Tibial nerve (tissue), 4 donors: Measurements from ENCODE around the gene RPN2. TPM values are rescaled to one million over a fixed set of nuclear protein-coding genes. Genes with fewer than 3 reads are reported as not detected.

Experiments
- DNase-seq, 2 donors: peaks; one replicate each; pipeline ENCODE4 v3.0.0-alpha.2; 2019; ENCODE audit warnings: low spot score in 2 of 2
- H3K27ac ChIP-seq, 4 donors: fragments of 200-600 bp; sonication (generic) in 3 of 4; one replicate each; pipeline ENCODE4 v1.5.1; 2017 to 2019; ENCODE audit warnings: mild to moderate bottlenecking in 1 of 4
- H3K27me3 ChIP-seq, 2 donors: fragments of 200-600 bp; sonication (generic) in 1 of 2; one replicate each; pipeline versions ENCODE4 v1.5.1 to v1.6.0; 2017 to 2019
- H3K36me3 ChIP-seq, 3 donors: fragments of 200-600 bp; sonication (generic); one replicate each; pipeline ENCODE4 v1.5.1; 2018 to 2019
- H3K4me1 ChIP-seq, 4 donors: fragments of 200-600 bp; sonication (generic) in 3 of 4; one replicate each; pipeline ENCODE4 v1.5.1; 2017 to 2019
- H3K4me3 ChIP-seq, 4 donors: fragments of 200-600 bp; sonication (generic) in 3 of 4; one replicate each; pipeline ENCODE4 v1.5.1; 2017 to 2019; ENCODE audit warnings: mild to moderate bottlenecking in 1 of 4, moderate library complexity in 1 of 4
- H3K9me3 ChIP-seq, 4 donors: fragments of 200-600 bp; sonication (generic) in 3 of 4; one replicate each; pipeline ENCODE4 v1.5.1; 2017 to 2019
- CTCF ChIP-seq, 5 experiments: fragments of 200-600 bp in 3 of 5; fragments of 450-650 bp in 2 of 5; sonication (generic) in 3 of 5; IDR thresholded peaks; one replicate each; pipeline ENCODE4 v1.5.1; 2016 to 2019; ENCODE audit warnings: antibody characterized with exemption in 5 of 5, mild to moderate bottlenecking in 3 of 5, moderate library complexity in 2 of 5
- EP300 ChIP-seq, 2 donors: sonication (generic); formaldehyde crosslinking; IDR thresholded peaks; one replicate each; pipeline ENCODE4 v1.6.1; 2017; ENCODE audit warnings: antibody characterized with exemption in 2 of 2, mild to moderate bottlenecking in 1 of 2
- POLR2A ChIP-seq, 2 donors: fragments of 450-650 bp; IDR thresholded peaks; one replicate each; pipeline ENCODE4 v1.6.1; 2017; ENCODE audit warnings: antibody characterized with exemption in 2 of 2, mild to moderate bottlenecking in 2 of 2, moderate library complexity in 2 of 2
- WGBS, 2 donors: methylation state at CpG; one replicate each; pipeline ENCODE4 v1.1.5; 2018; 5-methylcytosine and 5-hydroxymethylcytosine counted together
- total RNA-seq, 4 donors: library from RNA; depleted of rRNA; stranded (reverse); fragments of >200 nt; gene quantifications; one replicate each; pipeline ENCODE4 v1.1.0, GENCODE V29; 2016

RPN2 gene
- total RNA-seq, 4 donors from 2014 or later: 87.7 to 124 (median 101) TPM

GRCh38 chr20:37257988-37258387, 78.9 kb downstream of the RPN2 start:
- no peak for DNase-seq
- TF ChIP-seq EP300 (IDR thresholded peaks at IDR 0.05) (no peak), CTCF (IDR thresholded peaks at IDR 0.05) (no peak), POLR2A (IDR thresholded peaks at IDR 0.05) (no peak)
- H3K27me3 ChIP-seq: no peaks in the 10 kb centered on the region
- H3K36me3 ChIP-seq: no peaks in the 10 kb centered on the region
- H3K9me3 ChIP-seq: peaks cover 0 to 12% (median 0%) of the 10 kb centered on the region in 4 donors
- H3K27ac ChIP-seq: no peak overlapping the region
- H3K4me1 ChIP-seq: no peaks in the 10 kb centered on the region
- 61 to 68% methylated on average over 9 of the region's 9 CpGs for WGBS, 2 donors
- no peak overlapping the region for H3K4me3 ChIP-seq

- H3K27me3 ChIP-seq: no peaks in the 10 kb centered on the region
- TF ChIP-seq CTCF (IDR thresholded peaks at IDR 0.05): no peak
- TF ChIP-seq EP300 (IDR thresholded peaks at IDR 0.05): no peak
- no peak for TF ChIP-seq POLR2A (IDR thresholded peaks at IDR 0.05)
- WGBS, 2 donors: 67 to 71% methylated on average over 11 of the region's 11 CpGs
- H3K4me1 ChIP-seq: no peaks in the 10 kb centered on the region
- H3K27ac ChIP-seq: no peak overlapping the region
- no peaks in the 10 kb centered on the region for H3K36me3 ChIP-seq
- DNase-seq: no peak
- H3K9me3 ChIP-seq: peaks cover 0 to 11% (median 0%) of the 10 kb centered on the region in 4 donors
- H3K4me3 ChIP-seq: no peak overlapping the region
These were observed 79.9 kb downstream of the RPN2 start for GRCh38 chr20:37259031-37259430.

- H3K4me3 ChIP-seq: no peak overlapping the region
- H3K27ac ChIP-seq: no peak overlapping the region
- no peak for DNase-seq
- TF ChIP-seq POLR2A (IDR thresholded peaks at IDR 0.05): no peak
- no peak for TF ChIP-seq EP300 (IDR thresholded peaks at IDR 0.05)
- no peak for TF ChIP-seq CTCF (IDR thresholded peaks at IDR 0.05)
- no peaks in the 10 kb centered on the region for H3K27me3 ChIP-seq
- WGBS, 2 donors: 60 to 61% methylated on average over 3 of the region's 3 CpGs
- H3K9me3 ChIP-seq: peaks cover 0 to 3% (median 0%) of the 10 kb centered on the region in 4 donors
- H3K36me3 ChIP-seq: no peaks in the 10 kb centered on the region
- no peaks in the 10 kb centered on the region for H3K4me1 ChIP-seq
These were observed 80.7 kb downstream of the RPN2 start for GRCh38 chr20:37259865-37260264.

- Histone ChIP-seq H3K4me1 (no peaks in the 10 kb centered on the region), H3K4me3 (no peak overlapping the region), H3K27ac (no peak overlapping the region), H3K9me3 (no peaks in the 10 kb centered on the region), H3K27me3 (no peaks in the 10 kb centered on the region), H3K36me3 (no peaks in the 10 kb centered on the region)
- DNase-seq: no peak
- no peak for TF ChIP-seq CTCF (IDR thresholded peaks at IDR 0.05)
- no peak for TF ChIP-seq EP300 (IDR thresholded peaks at IDR 0.05)
- no peak for TF ChIP-seq POLR2A (IDR thresholded peaks at IDR 0.05)
- WGBS, 2 donors: 77 to 89% methylated on average over 4 of the region's 4 CpGs
These were observed 81.8 kb downstream of the RPN2 start for GRCh38 chr20:37260923-37261322.

GRCh38 chr20:37261714-37262113, 82.6 kb downstream of the RPN2 start, which contains the start of gene GHRH:
Gene GHRH (minus strand): TSS chr20:37261814. CDS start chr20:37256889, 4,925 bp downstream.
- no peak within 1 kb of the TSS for H3K4me3 ChIP-seq
- H3K27me3 ChIP-seq: no peaks in the 10 kb centered on the region
- no peaks in the 10 kb centered on the region for H3K4me1 ChIP-seq
- H3K9me3 ChIP-seq: no peaks in the 10 kb centered on the region
- DNase-seq: no peak
- TF ChIP-seq CTCF (IDR thresholded peaks at IDR 0.05) (no peak), EP300 (IDR thresholded peaks at IDR 0.05) (no peak), POLR2A (IDR thresholded peaks at IDR 0.05) (no peak)
- no peak within 1 kb of the TSS for H3K27ac ChIP-seq
- H3K36me3 ChIP-seq: no peaks in the 10 kb centered on the region
- 84% methylated on average over 9 of the region's 9 CpGs for WGBS, 2 donors
